MCF 10A (cell line): ENCODE results near the gene STIM1. TPM values are rescaled to one million over a fixed set of nuclear protein-coding genes. Genes with fewer than 3 reads are reported as not detected.

Experiments
- BruUV-seq: library from RNA; stranded (reverse); fragments of 400-500 nt; replicated peaks from 2 replicates; lab custom pipeline; 2021; lab: Mats Ljungman, UMichigan
- CTCF ChIA-PET: fragments of 300-600 bp; sonication (Branson Sonifier 250); formaldehyde crosslinking; extraction: SDS; loops from one replicate; lab custom pipeline; 2021; ENCODE audit warnings: antibody characterized with exemption, inconsistent platforms; lab: Yijun Ruan, JAX
- POLR2A ChIA-PET: fragments of 300-600, 350-650 bp; sonication (Branson Sonifier 250); formaldehyde crosslinking; extraction: SDS; loops from one replicate; lab custom pipeline; 2020; ENCODE audit warnings: antibody characterized with exemption, inconsistent platforms; lab: Yijun Ruan, JAX
- DNase-seq: peaks from one replicate; pipeline ENCODE4 v3.0.0-alpha.2; 2018; ENCODE audit not compliant: unreplicated experiment
- H3K27ac Mint-ChIP-seq: one replicate; pipeline ENCODE4 v1.8.0; 2022; ENCODE audit warnings: mild to moderate bottlenecking, low read depth, mixed read lengths; ENCODE audit not compliant: unreplicated experiment
- H3K27me3 Mint-ChIP-seq: one replicate; pipeline ENCODE4 v1.8.0; 2022; ENCODE audit warnings: mixed read lengths; ENCODE audit not compliant: insufficient read depth, unreplicated experiment
- H3K36me3 Mint-ChIP-seq: one replicate; pipeline ENCODE4 v1.8.0; 2022; ENCODE audit warnings: mild to moderate bottlenecking, moderate library complexity, mixed read lengths; ENCODE audit not compliant: insufficient read depth, unreplicated experiment
- H3K4me1 Mint-ChIP-seq: one replicate; pipeline ENCODE4 v1.8.0; 2022; ENCODE audit warnings: mixed read lengths; ENCODE audit not compliant: insufficient read depth, unreplicated experiment
- H3K4me3 Mint-ChIP-seq: one replicate; pipeline ENCODE4 v1.8.0; 2022; ENCODE audit warnings: mild to moderate bottlenecking, moderate library complexity, mixed read lengths; ENCODE audit not compliant: unreplicated experiment
- H3K9me3 Mint-ChIP-seq: one replicate; pipeline ENCODE4 v1.8.0; 2022; ENCODE audit warnings: mixed read lengths; ENCODE audit not compliant: unreplicated experiment
- CTCF ChIP-seq: fragments of 200-600 bp; IDR thresholded peaks from one replicate; pipeline ENCODE4 v1.8.0; 2022; ENCODE audit warnings: antibody characterized with exemption, mild to moderate bottlenecking; ENCODE audit not compliant: unreplicated experiment
- intact Hi-C: fragments of 100-400 bp; cut with micrococcal nuclease; formaldehyde crosslinking; loops from 2 replicates; pipeline ENCODE4 v1.14.1; 2022
- total RNA-seq: library from RNA; stranded (reverse); gene quantifications from 2 replicates; pipeline ENCODE4 v1.2.3, GENCODE V29; 2022

The STIM1 gene
- total RNA-seq, 1 experiment from 2014 or later: 41.2 TPM

DNA sequence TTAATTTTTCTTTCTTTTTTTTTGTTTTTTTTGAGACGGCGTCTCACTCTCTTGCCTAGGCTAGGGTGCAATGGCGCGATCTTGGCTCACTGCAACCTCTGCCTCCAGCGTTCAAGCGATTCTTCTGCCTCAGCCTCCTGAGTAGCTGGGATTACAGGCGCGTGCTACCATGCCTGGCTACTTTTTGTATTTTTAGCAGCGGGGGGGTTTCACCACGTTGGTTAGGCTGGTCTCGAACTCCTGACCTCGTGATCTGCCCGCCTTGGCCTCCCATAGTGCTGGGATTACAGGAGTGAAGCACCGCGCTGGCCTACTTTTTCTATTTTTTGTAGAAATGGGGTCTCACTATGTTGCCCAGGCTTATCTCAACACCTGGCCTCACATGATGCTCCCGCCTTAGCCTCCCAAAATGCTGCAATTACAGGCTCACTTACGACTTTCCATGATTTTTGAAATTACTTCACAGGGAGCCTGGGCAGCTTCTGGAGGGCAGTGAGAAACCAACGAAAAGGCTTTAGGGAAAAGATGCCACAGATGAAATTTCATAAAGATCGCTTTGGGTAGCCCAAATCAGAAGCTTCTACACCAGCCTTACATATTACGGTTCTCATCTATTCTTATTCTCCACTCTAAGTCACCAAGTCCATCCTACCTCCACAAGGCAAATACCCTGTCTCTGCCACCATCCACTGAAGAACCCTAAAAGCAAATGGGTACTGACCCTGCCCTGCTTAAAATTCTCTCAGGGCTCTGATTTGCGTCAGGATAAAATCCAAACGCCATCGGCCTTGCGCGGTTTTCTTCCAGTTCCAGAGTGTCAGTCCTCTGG, 238.3 kb downstream of the STIM1 start:
- H3K36me3 Mint-ChIP-seq: peaks cover 6% of the 10 kb centered on the region
- peaks cover 20% of the 10 kb centered on the region for H3K4me1 Mint-ChIP-seq
- H3K27ac Mint-ChIP-seq: peak overlapping the region; percentile 96
- no peak for DNase-seq
- intact Hi-C loops: no loop called here
- CTCF ChIA-PET: interaction anchor here (0.7 to 1.3 kb wide), 3 partner anchors 20 to 284 kb away, joined by 3 to 5 read pairs (median 3); no protein-coding TSS in a partner anchor
- POLR2A ChIA-PET: interaction anchor here (0.6 to 1.4 kb wide), 4 partner anchors 57 to 297 kb away, joined by 3 to 4 read pairs (median 4); partner anchors contain the start of gene NUP98
- TF ChIP-seq CTCF: no peak
- no peaks in the 10 kb centered on the region for H3K9me3 Mint-ChIP-seq
- no TSS peak for BruUV-seq
- H3K4me3 Mint-ChIP-seq: peak overlapping the region; percentile 90
- H3K27me3 Mint-ChIP-seq: no peaks in the 10 kb centered on the region

- POLR2A ChIA-PET: interaction anchor here (0.6 to 1.4 kb wide), 7 partner anchors 17 to 299 kb away, joined by 3 to 4 read pairs (median 3); partner anchors contain the start of genes NUP98, STIM1 and TRIM21
- H3K36me3 Mint-ChIP-seq: no peaks in the 10 kb centered on the region
- intact Hi-C loops: no loop called here
- TF ChIP-seq CTCF: no peak
- BruUV-seq: TSS peak; percentile 87
- H3K9me3 Mint-ChIP-seq: no peaks in the 10 kb centered on the region
- DNase-seq: peak; percentile 95
- CTCF ChIA-PET: interaction anchor here (0.7 to 1.3 kb wide), 4 partner anchors 21 to 249 kb away, joined by 3 to 5 read pairs (median 4); no protein-coding TSS in a partner anchor
- H3K4me1 Mint-ChIP-seq: peaks cover 27% of the 10 kb centered on the region
- no peaks in the 10 kb centered on the region for H3K27me3 Mint-ChIP-seq
- H3K4me3 Mint-ChIP-seq: peak within 1 kb of the TSS; percentile 90
- H3K27ac Mint-ChIP-seq: peak within 1 kb of the TSS; percentile 96
These were observed 239.2 kb downstream of the STIM1 start, which contains the start of gene RRM1 for GRCh38 chr11:4094348-4095291. Gene RRM1, plus strand, starts transcription at chr11:4094799. Its CDS starts 214 bp downstream, at chr11:4095013.

DNA sequence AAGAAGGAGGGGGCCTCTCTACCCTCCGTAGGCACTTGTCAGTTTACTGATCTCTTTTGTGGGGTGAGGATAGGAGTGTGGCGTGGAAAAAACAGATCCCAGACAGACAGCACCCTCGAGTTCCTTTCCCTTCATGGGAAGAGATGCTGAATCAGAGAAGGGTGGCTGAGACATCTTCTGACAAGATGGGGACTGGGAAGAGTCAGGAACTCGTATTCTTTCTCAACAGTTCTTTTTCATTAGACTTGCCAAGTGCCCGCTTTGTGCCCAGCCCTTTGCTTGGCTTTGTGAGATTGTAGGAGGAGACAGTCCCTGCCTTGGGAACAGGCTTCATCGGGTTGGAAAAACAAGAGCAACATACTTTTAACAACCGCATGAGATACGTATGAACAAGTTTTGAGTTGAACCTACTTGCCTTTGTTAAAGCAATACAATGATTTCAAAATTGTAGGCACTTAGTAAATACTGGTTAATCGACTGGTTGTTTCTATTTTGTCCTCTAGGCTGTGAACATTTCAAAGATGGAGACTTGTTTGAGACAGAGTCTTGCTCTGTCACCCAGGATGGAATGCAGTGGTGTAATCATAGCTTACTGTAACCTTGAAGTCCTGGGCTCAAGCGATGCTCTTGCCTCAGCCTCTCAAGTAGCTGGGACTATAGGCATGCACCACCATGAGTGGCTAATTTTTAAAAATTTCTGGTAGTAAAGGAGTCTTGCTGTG, 240.2 kb downstream of the STIM1 start:
- Mint-ChIP-seq H3K27me3 (no peaks in the 10 kb centered on the region), H3K9me3 (no peaks in the 10 kb centered on the region), H3K4me3 (peak overlapping the region; percentile 90), H3K27ac (peak overlapping the region; percentile 96), H3K36me3 (no peaks in the 10 kb centered on the region), H3K4me1 (peaks cover 34% of the 10 kb centered on the region)
- ChIA-PET POLR2A (interaction anchor here (0.8 to 1.3 kb wide), 4 partner anchors 19 to 298 kb away, joined by 3 to 4 read pairs (median 3); partner anchors contain the start of genes STIM1 and TRIM21), CTCF (interaction anchor here (0.7 to 1.5 kb wide), 5 partner anchors 38 to 254 kb away, joined by 3 to 5 read pairs (median 4); no protein-coding TSS in a partner anchor)
- peak; percentile 7 for TF ChIP-seq CTCF
- TSS peak; percentile 47 for BruUV-seq
- intact Hi-C loops: no loop called here
- peak; percentile 51 for DNase-seq
